Measurements from ENCODE around the gene SNTB2. TPM values are rescaled to one million over a fixed set of nuclear protein-coding genes. Genes with fewer than 3 reads are reported as not detected.

Gene SNTB2
- total RNA-seq, 1 experiment from 2014 or later, result 14.0 TPM

Other genes starting within 250 kb of the SNTB2 start
- gene HAS3, start 81.5 kb upstream of the SNTB2 start, total RNA-seq (2014; rRNA removed; shearing (Covaris generic)), result 0.08 and 0.25 TPM in 2 replicates
- gene CHTF8, start 54.6 kb upstream of the SNTB2 start, total RNA-seq (2014; rRNA removed; shearing (Covaris generic)), result 38.2 and 42.3 TPM in 2 replicates
- 23.8 and 31.4 TPM in 2 replicates for gene UTP4, start 54.5 kb upstream of the SNTB2 start, total RNA-seq (2014; rRNA removed; shearing (Covaris generic))
- gene VPS4A, start 124.2 kb downstream of the SNTB2 start, total RNA-seq (2014; rRNA removed; shearing (Covaris generic)), result 20.9 and 25.5 TPM in 2 replicates
- gene PDF, start 143.4 kb downstream of the SNTB2 start, total RNA-seq (2014; rRNA removed; shearing (Covaris generic)), result 9.7 and 10.3 TPM in 2 replicates
- gene COG8, start 152.4 kb downstream of the SNTB2 start, total RNA-seq (2014; rRNA removed; shearing (Covaris generic)), result 31.5 and 31.8 TPM in 2 replicates
- 29.7 and 31.8 TPM in 2 replicates for gene NIP7, start 152.6 kb downstream of the SNTB2 start, total RNA-seq (2014; rRNA removed; shearing (Covaris generic))
- gene TMED6, start 164.6 kb downstream of the SNTB2 start, total RNA-seq (2014; rRNA removed; shearing (Covaris generic)), result not detected in 2 replicates
- 11.2 and 14.4 TPM in 2 replicates for gene TERF2, start 198.8 kb downstream of the SNTB2 start, total RNA-seq (2014; rRNA removed; shearing (Covaris generic))
- gene CYB5B, start 237.5 kb downstream of the SNTB2 start, total RNA-seq (2014; rRNA removed; shearing (Covaris generic)), result 99.5 and 110 TPM in 2 replicates

Measured in SJCRH30 (cell line).